ENCODE measurements around the gene UBE2L3. TPM values are rescaled to one million over a fixed set of nuclear protein-coding genes. Genes with fewer than 3 reads are reported as not detected.
"Not testable (repeated sequence)": the region's sequence is repeated elsewhere in the genome, so short reads cannot be mapped to it uniquely, and the experiment has no call there.

UBE2L3 gene
- total and polyA plus RNA-seq, 7 donors: 36.1 to 87.2 (median 50.7) TPM

GRCh38 chr22:21634081-21634480 lies 66.6 kb downstream of the UBE2L3 start:
- WGBS, 2 donors: 94 to 97% methylated on average over 16 of the region's 16 CpGs
- Histone ChIP-seq H3K36me3 (no peaks in the 10 kb centered on the region), H3K27ac (no peak overlapping the region), H3K27me3 (no peaks in the 10 kb centered on the region), H3K4me3 (no peak overlapping the region), H3K9me3 (no peaks in the 10 kb centered on the region), H3K4me1 (peaks cover 0 to 11% (median 6%) of the 10 kb centered on the region in 4 donors)
- no peak for TF ChIP-seq POLR2A (IDR thresholded peaks at IDR 0.05)
- TF ChIP-seq, protein P1, sequence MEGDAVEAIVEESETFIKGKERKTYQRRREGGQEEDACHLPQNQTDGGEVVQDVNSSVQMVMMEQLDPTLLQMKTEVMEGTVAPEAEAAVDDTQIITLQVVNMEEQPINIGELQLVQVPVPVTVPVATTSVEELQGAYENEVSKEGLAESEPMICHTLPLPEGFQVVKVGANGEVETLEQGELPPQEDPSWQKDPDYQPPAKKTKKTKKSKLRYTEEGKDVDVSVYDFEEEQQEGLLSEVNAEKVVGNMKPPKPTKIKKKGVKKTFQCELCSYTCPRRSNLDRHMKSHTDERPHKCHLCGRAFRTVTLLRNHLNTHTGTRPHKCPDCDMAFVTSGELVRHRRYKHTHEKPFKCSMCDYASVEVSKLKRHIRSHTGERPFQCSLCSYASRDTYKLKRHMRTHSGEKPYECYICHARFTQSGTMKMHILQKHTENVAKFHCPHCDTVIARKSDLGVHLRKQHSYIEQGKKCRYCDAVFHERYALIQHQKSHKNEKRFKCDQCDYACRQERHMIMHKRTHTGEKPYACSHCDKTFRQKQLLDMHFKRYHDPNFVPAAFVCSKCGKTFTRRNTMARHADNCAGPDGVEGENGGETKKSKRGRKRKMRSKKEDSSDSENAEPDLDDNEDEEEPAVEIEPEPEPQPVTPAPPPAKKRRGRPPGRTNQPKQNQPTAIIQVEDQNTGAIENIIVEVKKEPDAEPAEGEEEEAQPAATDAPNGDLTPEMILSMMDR (IDR thresholded peaks at IDR 0.05): no peak
- DNase-seq: no peak
- intact Hi-C loops (cut with DNase I): no loop called here

DNA sequence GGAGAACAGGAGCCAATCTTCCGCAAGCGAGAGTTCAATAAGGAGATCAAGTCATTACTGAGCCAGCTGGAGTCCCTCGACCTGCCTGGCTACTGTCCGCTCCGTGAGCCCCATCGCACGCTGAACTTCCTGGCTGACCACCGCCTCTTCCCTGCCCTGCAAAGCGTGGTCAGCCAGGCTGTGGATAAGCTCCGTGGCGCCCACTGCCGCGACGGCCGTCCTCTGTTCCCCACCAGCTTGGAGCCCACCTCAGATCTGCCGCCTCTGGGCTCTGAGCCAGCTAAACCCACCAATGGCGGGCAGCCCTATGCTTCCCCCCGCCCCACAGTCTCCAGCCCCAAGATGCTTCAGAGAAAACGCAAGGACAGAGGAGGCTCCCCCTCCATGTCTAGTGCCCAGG lies 67.3 kb downstream of the UBE2L3 start:
- intact Hi-C loops (cut with DNase I): no loop called here
- Histone ChIP-seq H3K4me3 (no peak overlapping the region), H3K9me3 (no peaks in the 10 kb centered on the region), H3K4me1 (peaks cover 0 to 4% (median 2%) of the 10 kb centered on the region in 4 donors), H3K27me3 (no peaks in the 10 kb centered on the region), H3K36me3 (no peaks in the 10 kb centered on the region), H3K27ac (no peak overlapping the region)
- no peak for DNase-seq
- TF ChIP-seq, protein P1 (IDR thresholded peaks at IDR 0.05): no peak
- TF ChIP-seq POLR2AphosphoS5 (IDR thresholded peaks at IDR 0.05) (no peak), EP300 (IDR thresholded peaks at IDR 0.05) (no peak), POLR2A (IDR thresholded peaks at IDR 0.05) (no peak)
- 90 to 92% methylated on average over 19 of the region's 19 CpGs for WGBS, 2 donors

- TF ChIP-seq, protein P1 (IDR thresholded peaks at IDR 0.05): no peak
- TF ChIP-seq POLR2AphosphoS5 (IDR thresholded peaks at IDR 0.05) (no peak), EP300 (IDR thresholded peaks at IDR 0.05) (no peak), POLR2A (IDR thresholded peaks at IDR 0.05) (no peak)
- intact Hi-C loops (cut with DNase I): no loop called here
- 86 to 89% methylated on average over 15 of the region's 15 CpGs for WGBS, 2 donors
- H3K36me3 ChIP-seq: no peaks in the 10 kb centered on the region
- H3K9me3 ChIP-seq: no peaks in the 10 kb centered on the region
- H3K27me3 ChIP-seq: no peaks in the 10 kb centered on the region
- no peak overlapping the region for H3K4me3 ChIP-seq
- no peak overlapping the region for H3K27ac ChIP-seq
- peaks cover 0 to under 1% (median 0%) of the 10 kb centered on the region in 4 donors for H3K4me1 ChIP-seq
- no peak for DNase-seq
Measured at GRCh38 chr22:21635771-21636510, 68.4 kb downstream of the UBE2L3 start.

GRCh38 chr22:21636629-21637218 lies 69.2 kb downstream of the UBE2L3 start:
- Histone ChIP-seq H3K4me1 (peaks cover 0 to 8% (median 7%) of the 10 kb centered on the region in 4 donors), H3K9me3 (no peaks in the 10 kb centered on the region), H3K4me3 (no peak overlapping the region), H3K27ac (no peak overlapping the region), H3K27me3 (no peaks in the 10 kb centered on the region), H3K36me3 (no peaks in the 10 kb centered on the region)
- DNase-seq: no peak
- intact Hi-C loops (cut with DNase I): no loop called here
- 94 to 95% methylated on average over 17 of the region's 17 CpGs for WGBS, 2 donors
- TF ChIP-seq POLR2AphosphoS5 (IDR thresholded peaks at IDR 0.05) (no peak), POLR2A (IDR thresholded peaks at IDR 0.05) (no peak), EP300 (IDR thresholded peaks at IDR 0.05) (no peak)
- TF ChIP-seq, protein P1 (IDR thresholded peaks at IDR 0.05): no peak

DNA sequence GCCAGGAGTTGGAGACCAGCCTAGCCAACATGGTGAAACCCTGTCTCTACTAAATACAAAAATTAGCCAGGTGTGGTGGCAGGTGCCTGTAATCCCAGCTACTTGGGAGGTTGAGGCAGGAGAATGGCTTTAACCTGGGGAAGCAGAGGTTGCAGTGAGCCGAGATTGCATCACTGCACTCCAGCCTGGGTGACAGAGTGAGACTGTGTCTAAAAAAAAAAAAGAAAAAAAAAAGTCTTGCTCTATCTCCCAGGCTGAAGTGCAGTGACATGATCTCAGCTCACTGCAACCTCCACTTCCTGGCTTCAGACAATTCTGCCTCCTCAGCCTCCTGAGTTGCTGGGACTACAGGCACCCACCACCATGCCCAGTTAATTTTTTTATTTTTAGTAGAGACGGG lies 69.9 kb downstream of the UBE2L3 start:
- H3K4me3 ChIP-seq; DNase-seq; H3K27me3 ChIP-seq; H3K36me3 ChIP-seq; intact Hi-C loops (cut with DNase I); H3K9me3 ChIP-seq; H3K27ac ChIP-seq: not testable (repeated sequence)
- 74 to 90% methylated on average over 2 of the region's 2 CpGs for WGBS, 2 donors
- peaks cover 0 to 11% (median 9%) of the 10 kb centered on the region in 4 donors for H3K4me1 ChIP-seq

Data from sigmoid colon (tissue), 7 donors.